Ammon's horn (tissue), 1 donor: ENCODE results near the gene UMAD1.
A peak's percentile ranks its signal among the peaks of the same experiment; 100 is the strongest.

Experiments used
- DNase-seq: peaks from one replicate; pipeline ENCODE4 v3.0.0-alpha.2; 2016; ENCODE audit warnings: low spot score

The UMAD1 gene

GRCh38 chr7:7693881-7694280 lies 53.3 kb downstream of the UMAD1 start:
- DNase-seq: no peak

GRCh38 chr7:7694542-7694941 lies 54.0 kb downstream of the UMAD1 start:
- DNase-seq: no peak

- no peak for DNase-seq
Observed at GRCh38 chr7:7695111-7695817, 54.7 kb downstream of the UMAD1 start.

GRCh38 chr7:7696458-7697119 lies 56.0 kb downstream of the UMAD1 start:
- DNase-seq: no peak

- no peak for DNase-seq
Observed at GRCh38 chr7:7698930-7699329, 58.4 kb downstream of the UMAD1 start.

- DNase-seq: no peak
Observed at GRCh38 chr7:7699380-7699779, 58.8 kb downstream of the UMAD1 start.

GRCh38 chr7:7699970-7700369 lies 59.4 kb downstream of the UMAD1 start:
- DNase-seq: no peak

- DNase-seq: no peak
Observed at GRCh38 chr7:7701527-7701926, 61.0 kb downstream of the UMAD1 start.

- no peak for DNase-seq
Observed at GRCh38 chr7:7702826-7703225, 62.3 kb downstream of the UMAD1 start.

GRCh38 chr7:7703427-7703826 lies 62.9 kb downstream of the UMAD1 start:
- no peak for DNase-seq

GRCh38 chr7:7704867-7705266 lies 64.3 kb downstream of the UMAD1 start:
- DNase-seq: no peak

GRCh38 chr7:7705318-7705717 lies 64.8 kb downstream of the UMAD1 start:
- no peak for DNase-seq

GRCh38 chr7:7706101-7706511 lies 65.6 kb downstream of the UMAD1 start:
- no peak for DNase-seq

- peak; percentile 35 for DNase-seq
Observed at GRCh38 chr7:7706556-7707172, 66.1 kb downstream of the UMAD1 start.

- no peak for DNase-seq
Observed at GRCh38 chr7:7707246-7707645, 66.7 kb downstream of the UMAD1 start.

GRCh38 chr7:7707806-7708205 lies 67.3 kb downstream of the UMAD1 start:
- DNase-seq: no peak

GRCh38 chr7:7709291-7709690 lies 68.7 kb downstream of the UMAD1 start:
- DNase-seq: no peak

GRCh38 chr7:7710469-7710868 lies 69.9 kb downstream of the UMAD1 start:
- no peak for DNase-seq

- DNase-seq: no peak
Observed at GRCh38 chr7:7713730-7714129, 73.2 kb downstream of the UMAD1 start.

- no peak for DNase-seq
Observed at GRCh38 chr7:7718492-7718891, 77.9 kb downstream of the UMAD1 start, which contains the start of gene RPA3. RPA3 (minus strand) TSS chr7:7718607; CDS start chr7:7640418, 78,189 bp downstream.

- peak; percentile 76 for DNase-seq
Observed at GRCh38 chr7:7719236-7719635, 78.7 kb downstream of the UMAD1 start.

GRCh38 chr7:7720193-7720592 lies 79.6 kb downstream of the UMAD1 start:
- no peak for DNase-seq
